Ramos (cell line): ENCODE measurements around the gene TM4SF1.

Experiments
- in situ Hi-C: fragments of 300-500 bp; cut with MboI; formaldehyde crosslinking; loops from one replicate; pipeline ENCODE4 v1.14.3; 2022; ENCODE audit warnings: low sequenced_read_pairs; ENCODE audit not compliant: unreplicated experiment

TM4SF1 gene

GRCh38 chr3:149377408-149378364, at the start of gene TM4SF1:
Gene TM4SF1 (minus strand): TSS chr3:149377649. CDS start chr3:149377547, 102 bp downstream.
- in situ Hi-C loops: no loop called here

- in situ Hi-C loops: no loop called here
These were observed 48.9 kb upstream of the TM4SF1 start for GRCh38 chr3:149426325-149426724.

- in situ Hi-C loops: no loop called here
These were observed 47.5 kb upstream of the TM4SF1 start for GRCh38 chr3:149424918-149425317.

- in situ Hi-C loops: no loop called here
These were observed 44.3 kb upstream of the TM4SF1 start for GRCh38 chr3:149421764-149422163.

GRCh38 chr3:149419816-149420215, 42.4 kb upstream of the TM4SF1 start:
- in situ Hi-C loops: no loop called here

- in situ Hi-C loops: no loop called here
These were observed 40.3 kb upstream of the TM4SF1 start for GRCh38 chr3:149417727-149418126.

- in situ Hi-C loops: no loop called here
These were observed 39.7 kb upstream of the TM4SF1 start for GRCh38 chr3:149417174-149417573.

GRCh38 chr3:149415484-149415883, 38.0 kb upstream of the TM4SF1 start:
- in situ Hi-C loops: no loop called here

GRCh38 chr3:149414557-149415231, 37.2 kb upstream of the TM4SF1 start:
- in situ Hi-C loops: no loop called here

- in situ Hi-C loops: no loop called here
These were observed 34.1 kb upstream of the TM4SF1 start for GRCh38 chr3:149411583-149411982.

- in situ Hi-C loops: no loop called here
These were observed 31.9 kb upstream of the TM4SF1 start for GRCh38 chr3:149409351-149409750.

- in situ Hi-C loops: no loop called here
These were observed 30.4 kb upstream of the TM4SF1 start for GRCh38 chr3:149407898-149408297.

- in situ Hi-C loops: no loop called here
These were observed 28.8 kb upstream of the TM4SF1 start for GRCh38 chr3:149406244-149406752.

- in situ Hi-C loops: no loop called here
These were observed 26.0 kb upstream of the TM4SF1 start for GRCh38 chr3:149403443-149403842.

- in situ Hi-C loops: no loop called here
These were observed 25.0 kb upstream of the TM4SF1 start for GRCh38 chr3:149402481-149402880.

GRCh38 chr3:149401926-149402310, 24.5 kb upstream of the TM4SF1 start:
- in situ Hi-C loops: no loop called here

- in situ Hi-C loops: no loop called here
These were observed 23.9 kb upstream of the TM4SF1 start for GRCh38 chr3:149401212-149401925.

GRCh38 chr3:149400645-149401044, 23.2 kb upstream of the TM4SF1 start:
- in situ Hi-C loops: no loop called here

GRCh38 chr3:149398296-149398695, 20.8 kb upstream of the TM4SF1 start:
- in situ Hi-C loops: no loop called here

GRCh38 chr3:149397528-149397927, 20.1 kb upstream of the TM4SF1 start:
- in situ Hi-C loops: no loop called here

- in situ Hi-C loops: no loop called here
These were observed 19.0 kb upstream of the TM4SF1 start for GRCh38 chr3:149396476-149396875.
